Prostate gland (tissue), 2 donors: ENCODE measurements around the gene BCR. TPM values are rescaled to one million over a fixed set of nuclear protein-coding genes. Genes with fewer than 3 reads are reported as not detected.

Experiments used
- DNase-seq: peaks from one replicate; pipeline ENCODE4 v3.0.0-alpha.2; 2019; ENCODE audit warnings: low spot score
- H3K27ac ChIP-seq, 2 donors: fragments of 200-600 bp; sonication (generic); 2 replicates each; pipeline ENCODE4 v1.5.1; 2017 to 2019
- H3K27me3 ChIP-seq: fragments of 200-600 bp; sonication (generic); replicated peaks from 2 replicates; pipeline ENCODE4 v1.5.1; 2019; ENCODE audit not compliant: insufficient read depth
- H3K36me3 ChIP-seq, 2 donors: fragments of 200-600 bp; sonication (generic); 1 replicate in 1 of 2; 2 replicates in 1 of 2; pipeline versions ENCODE4 v1.5.1 to v1.8.1; 2017 to 2019
- H3K4me1 ChIP-seq: fragments of 200-600 bp; sonication (generic); replicated peaks from 2 replicates; pipeline ENCODE4 v1.5.1; 2019
- H3K4me3 ChIP-seq, 2 donors: fragments of 200-600 bp; sonication (generic); 2 replicates each; pipeline ENCODE4 v1.5.1; 2017 to 2019
- H3K9me3 ChIP-seq: fragments of 200-600 bp; sonication (generic); 2 replicates; pipeline ENCODE4 v1.5.1; 2017
- POLR2A ChIP-seq: fragments of 450-650 bp; IDR thresholded peaks from one replicate; pipeline ENCODE4 v1.6.1; 2016; ENCODE audit warnings: antibody characterized with exemption, mild to moderate bottlenecking
- POLR2AphosphoS5 ChIP-seq: sonication (generic); formaldehyde crosslinking; IDR thresholded peaks from one replicate; pipeline ENCODE4 v1.6.1; 2017; ENCODE audit warnings: antibody characterized with exemption
- WGBS: methylation state at CpG from one replicate; pipeline ENCODE4 v1.1.5; 2018; 5-methylcytosine and 5-hydroxymethylcytosine counted together
- intact Hi-C: fragments of 100-400 bp; cut with DNase I; formaldehyde crosslinking; loops from one replicate; pipeline ENCODE4 v1.14.2; 2022
- total RNA-seq, 2 donors: library from RNA; depleted of rRNA; stranded (reverse); fragments of >200 nt; gene quantifications; one replicate each; pipeline ENCODE4 v1.1.0, GENCODE V29; 2016
- TF ChIP-seq, protein P1 (sequence below), 4 experiments: fragments of 200-600 bp in 2 of 4; fragments of 450-650 bp in 2 of 4; sonication (generic) in 2 of 4; IDR thresholded peaks; 1 replicate in 3 of 4; 2 replicates in 1 of 4; pipeline ENCODE4 v1.5.1; 2016 to 2019; ENCODE audit warnings: antibody characterized with exemption in 4 of 4, mild to moderate bottlenecking in 2 of 4, moderate library complexity in 2 of 4

BCR gene
- total RNA-seq, 2 donors from 2014 or later: 32.7 to 88.8 TPM

DNA sequence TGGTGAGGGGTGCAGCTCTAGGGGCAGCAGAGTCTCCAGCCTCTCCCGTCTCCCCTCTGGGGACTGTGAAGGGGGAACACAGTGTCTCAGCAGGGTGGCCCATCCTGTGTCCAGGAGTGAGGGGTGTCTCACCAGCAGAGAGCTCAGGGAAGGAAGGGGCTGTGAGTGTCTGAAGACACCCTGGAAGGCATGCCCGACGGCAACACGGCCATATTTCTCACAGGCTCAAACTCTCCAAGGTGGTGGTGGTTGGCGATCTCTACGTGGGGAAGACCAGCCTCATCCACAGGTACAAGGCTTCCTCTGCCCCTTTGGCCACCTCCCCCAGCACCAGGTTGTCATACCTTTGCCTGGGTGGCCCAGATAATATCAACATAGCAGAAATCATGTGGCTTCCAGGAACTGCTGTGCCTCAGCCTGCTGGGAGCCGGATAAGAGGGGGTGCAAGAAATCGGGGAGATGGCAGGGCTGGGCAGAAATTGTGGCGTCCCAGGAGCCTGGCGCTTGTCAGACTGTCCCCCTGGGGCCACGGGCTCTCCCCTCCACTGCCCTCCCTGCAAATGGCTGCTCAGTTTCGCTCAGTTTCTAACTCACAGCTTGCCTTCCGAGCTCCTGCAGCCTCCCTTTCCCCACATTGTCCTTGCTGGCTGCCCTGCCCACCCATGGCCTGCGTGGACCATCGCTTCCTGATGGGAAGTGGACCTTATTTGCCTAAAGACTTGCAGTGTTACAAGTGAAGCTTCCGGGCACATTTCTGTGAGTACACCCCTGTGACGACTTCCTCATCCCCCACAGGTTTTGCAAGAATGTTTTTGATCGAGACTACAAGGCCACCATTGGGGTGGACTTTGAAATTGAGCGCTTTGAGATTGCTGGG is 27.8 kb upstream of the BCR start:
- Histone ChIP-seq H3K4me1 (peaks cover 12% of the 10 kb centered on the region), H3K9me3 (no peaks in the 10 kb centered on the region), H3K27ac (no peak overlapping the region), H3K4me3 (no peak overlapping the region), H3K27me3 (no peaks in the 10 kb centered on the region), H3K36me3 (no peaks in the 10 kb centered on the region)
- TF ChIP-seq POLR2AphosphoS5: no peak
- TF ChIP-seq, protein P1, sequence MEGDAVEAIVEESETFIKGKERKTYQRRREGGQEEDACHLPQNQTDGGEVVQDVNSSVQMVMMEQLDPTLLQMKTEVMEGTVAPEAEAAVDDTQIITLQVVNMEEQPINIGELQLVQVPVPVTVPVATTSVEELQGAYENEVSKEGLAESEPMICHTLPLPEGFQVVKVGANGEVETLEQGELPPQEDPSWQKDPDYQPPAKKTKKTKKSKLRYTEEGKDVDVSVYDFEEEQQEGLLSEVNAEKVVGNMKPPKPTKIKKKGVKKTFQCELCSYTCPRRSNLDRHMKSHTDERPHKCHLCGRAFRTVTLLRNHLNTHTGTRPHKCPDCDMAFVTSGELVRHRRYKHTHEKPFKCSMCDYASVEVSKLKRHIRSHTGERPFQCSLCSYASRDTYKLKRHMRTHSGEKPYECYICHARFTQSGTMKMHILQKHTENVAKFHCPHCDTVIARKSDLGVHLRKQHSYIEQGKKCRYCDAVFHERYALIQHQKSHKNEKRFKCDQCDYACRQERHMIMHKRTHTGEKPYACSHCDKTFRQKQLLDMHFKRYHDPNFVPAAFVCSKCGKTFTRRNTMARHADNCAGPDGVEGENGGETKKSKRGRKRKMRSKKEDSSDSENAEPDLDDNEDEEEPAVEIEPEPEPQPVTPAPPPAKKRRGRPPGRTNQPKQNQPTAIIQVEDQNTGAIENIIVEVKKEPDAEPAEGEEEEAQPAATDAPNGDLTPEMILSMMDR (IDR thresholded peaks at IDR 0.05): no peak
- TF ChIP-seq POLR2A: no peak
- 90% methylated on average over 19 of the region's 19 CpGs for WGBS
- intact Hi-C loops: no loop called here
- DNase-seq: no peak

DNA sequence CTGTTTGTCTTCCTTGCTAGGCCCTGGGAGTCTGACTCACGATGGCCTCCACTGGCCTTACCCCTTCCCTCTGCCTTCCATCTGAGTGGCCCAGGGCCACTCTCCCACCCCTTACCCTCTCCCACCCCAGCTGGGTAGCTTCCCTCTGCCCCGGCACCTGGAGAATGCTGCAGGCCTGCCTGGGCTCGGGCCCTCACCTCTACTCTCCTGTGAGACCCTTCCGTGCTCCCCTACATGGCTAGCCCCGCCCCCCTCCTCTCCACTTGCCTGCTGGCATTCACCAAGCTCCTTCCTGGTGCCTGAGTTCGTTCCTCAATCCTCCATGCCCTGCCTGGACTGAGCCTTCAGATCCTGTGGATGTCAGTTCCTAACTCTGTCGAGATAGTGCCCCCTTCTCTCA is 26.3 kb upstream of the BCR start:
- H3K36me3 ChIP-seq: no peaks in the 10 kb centered on the region
- H3K4me1 ChIP-seq: no peaks in the 10 kb centered on the region
- TF ChIP-seq POLR2AphosphoS5 (no peak), POLR2A (no peak)
- TF ChIP-seq, protein P1 (IDR thresholded peaks at IDR 0.05): no peak
- no peaks in the 10 kb centered on the region for H3K27me3 ChIP-seq
- no peaks in the 10 kb centered on the region for H3K9me3 ChIP-seq
- 77% methylated on average over 7 of the region's 7 CpGs for WGBS
- H3K27ac ChIP-seq: no peak overlapping the region
- H3K4me3 ChIP-seq: no peak overlapping the region
- DNase-seq: no peak
- intact Hi-C loops: no loop called here

DNA sequence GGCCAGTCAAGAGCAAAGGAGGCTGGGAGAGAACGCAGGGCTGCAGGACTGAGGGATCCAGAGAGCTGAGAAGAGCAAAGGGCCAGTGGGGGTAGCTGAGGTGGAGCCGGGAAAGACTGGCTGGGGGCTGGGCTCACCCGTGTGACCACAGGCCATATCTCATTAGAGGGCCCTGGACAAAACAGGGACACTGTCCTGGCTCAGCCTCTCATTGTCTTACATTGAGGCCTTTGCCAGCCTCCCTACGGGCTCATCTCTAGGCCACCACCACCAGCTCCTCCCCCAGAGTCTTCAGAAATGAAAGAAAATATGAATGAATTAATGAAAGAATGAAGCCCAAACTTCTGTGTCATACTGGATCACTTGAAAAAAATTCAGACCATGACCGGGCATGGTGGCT is 25.8 kb upstream of the BCR start:
- DNase-seq: no peak
- no peaks in the 10 kb centered on the region for H3K27me3 ChIP-seq
- H3K27ac ChIP-seq: no peak overlapping the region
- TF ChIP-seq POLR2A: no peak
- TF ChIP-seq POLR2AphosphoS5: no peak
- no peaks in the 10 kb centered on the region for H3K36me3 ChIP-seq
- no peaks in the 10 kb centered on the region for H3K4me1 ChIP-seq
- WGBS: 93% methylated on average over 5 of the region's 5 CpGs
- no peaks in the 10 kb centered on the region for H3K9me3 ChIP-seq
- intact Hi-C loops: no loop called here
- no peak overlapping the region for H3K4me3 ChIP-seq

DNA sequence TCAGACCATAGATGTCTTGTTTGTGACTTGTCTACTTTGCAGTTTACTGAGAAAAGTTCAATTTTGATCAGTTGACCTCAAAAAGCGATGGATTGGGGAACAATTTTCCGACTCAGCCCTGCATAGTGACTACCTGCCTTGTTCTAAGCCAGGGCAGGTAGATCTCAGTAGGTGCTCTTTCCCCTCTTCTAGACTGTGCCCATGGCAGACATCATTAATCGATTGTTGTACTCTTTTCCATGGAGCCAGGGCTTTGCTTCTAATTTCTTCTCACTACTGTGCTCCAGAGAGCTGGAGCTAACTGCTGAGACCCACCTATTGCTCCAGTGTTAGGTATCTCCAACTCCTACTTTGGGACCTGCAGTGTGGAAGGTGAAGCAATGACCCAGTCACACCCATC is 25.2 kb upstream of the BCR start:
- WGBS: 96% methylated on average over 3 of the region's 3 CpGs
- Histone ChIP-seq H3K27ac (no peak overlapping the region), H3K36me3 (no peaks in the 10 kb centered on the region), H3K9me3 (no peaks in the 10 kb centered on the region), H3K4me3 (no peak overlapping the region), H3K4me1 (no peaks in the 10 kb centered on the region), H3K27me3 (no peaks in the 10 kb centered on the region)
- DNase-seq: no peak
- intact Hi-C loops: no loop called here
- TF ChIP-seq, protein P1 (IDR thresholded peaks at IDR 0.05): no peak

DNA sequence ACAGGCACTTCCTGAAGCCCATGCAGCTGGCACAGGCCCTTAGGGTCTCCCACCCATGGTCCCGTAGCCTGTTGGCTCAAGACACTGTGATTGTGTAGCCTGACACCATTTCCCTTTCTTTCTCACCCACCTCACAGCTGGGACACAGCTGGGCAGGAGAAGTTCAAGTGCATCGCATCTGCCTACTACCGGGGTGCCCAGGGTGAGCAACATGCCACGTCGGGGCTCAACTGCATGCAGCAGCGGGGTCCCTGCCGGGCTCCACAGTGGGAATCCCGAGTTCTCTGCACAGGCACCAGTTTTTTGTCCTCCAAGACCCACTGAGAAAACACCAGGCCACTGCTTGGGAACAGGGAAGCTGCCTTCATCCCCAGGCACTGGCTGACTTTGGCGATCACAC is 24.5 kb upstream of the BCR start:
- intact Hi-C loops: no loop called here
- H3K36me3 ChIP-seq: no peaks in the 10 kb centered on the region
- no peak for TF ChIP-seq POLR2A
- no peak for TF ChIP-seq POLR2AphosphoS5
- H3K27me3 ChIP-seq: no peaks in the 10 kb centered on the region
- H3K4me1 ChIP-seq: no peaks in the 10 kb centered on the region
- no peak overlapping the region for H3K27ac ChIP-seq
- WGBS: 90% methylated on average over 9 of the region's 9 CpGs
- DNase-seq: no peak
- H3K9me3 ChIP-seq: no peaks in the 10 kb centered on the region
- no peak overlapping the region for H3K4me3 ChIP-seq

DNA sequence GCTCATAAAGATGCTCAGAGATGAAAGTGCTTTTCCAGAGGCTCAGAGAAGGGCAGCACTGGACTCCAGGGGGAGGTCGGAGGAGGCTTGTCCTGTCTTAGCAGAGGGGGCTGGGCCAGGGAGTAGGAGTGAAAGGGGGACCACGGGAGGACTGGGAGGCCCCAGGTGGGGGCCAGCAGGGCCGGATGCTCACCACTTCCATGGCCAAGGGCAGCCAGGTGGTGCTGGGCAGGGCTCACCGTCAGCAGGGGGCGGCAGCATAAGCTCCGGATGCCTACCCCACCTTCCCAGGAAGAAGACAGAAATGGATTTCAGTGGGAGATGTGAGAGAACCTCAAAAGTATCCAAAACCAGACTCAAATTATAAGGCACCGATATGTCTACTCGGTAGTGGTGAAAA is 24.0 kb upstream of the BCR start:
- Histone ChIP-seq H3K27ac (no peak overlapping the region), H3K9me3 (no peaks in the 10 kb centered on the region), H3K4me3 (no peak overlapping the region), H3K36me3 (no peaks in the 10 kb centered on the region), H3K27me3 (no peaks in the 10 kb centered on the region), H3K4me1 (no peaks in the 10 kb centered on the region)
- DNase-seq: no peak
- WGBS: 65% methylated on average over 8 of the region's 8 CpGs
- intact Hi-C loops: no loop called here
- TF ChIP-seq POLR2A (no peak), POLR2AphosphoS5 (no peak)
- TF ChIP-seq, protein P1 (IDR thresholded peaks at IDR 0.05): no peak
